Endodermal cell (in vitro differentiated cells): ENCODE measurements around the gene DTX3. TPM values are rescaled to one million over a fixed set of nuclear protein-coding genes. Genes with fewer than 3 reads are reported as not detected.
A peak's percentile ranks its signal among the peaks of the same experiment; 100 is the strongest.

Source experiments
- DNase-seq: peaks from one replicate; pipeline ENCODE4 v3.0.0-alpha.2; 2017
- H3K27ac ChIP-seq: 2 replicates; pipeline ENCODE4 v1.5.1; 2013; ENCODE audit warnings: mild to moderate bottlenecking, low read depth, low read length, moderate library complexity
- H3K27me3 ChIP-seq: 2 replicates; pipeline ENCODE4 v1.6.1; 2013; ENCODE audit warnings: mild to moderate bottlenecking, low read length, moderate library complexity; ENCODE audit not compliant: insufficient read depth, control insufficient read depth, poor library complexity, severe bottlenecking
- H3K36me3 ChIP-seq: 2 replicates; pipeline ENCODE4 v1.7.0; 2013; ENCODE audit warnings: mild to moderate bottlenecking, low read length, moderate library complexity; ENCODE audit not compliant: control insufficient read depth, insufficient read depth
- H3K4me1 ChIP-seq: one replicate; pipeline ENCODE4 v1.7.0; 2013; ENCODE audit warnings: low read length; ENCODE audit not compliant: control insufficient read depth, insufficient read depth
- H3K4me3 ChIP-seq: 2 replicates; pipeline ENCODE4 v1.5.1; 2013; ENCODE audit warnings: mild to moderate bottlenecking, low read length, moderate library complexity
- H3K9ac ChIP-seq: 2 replicates; pipeline ENCODE4 v1.6.1; 2013; ENCODE audit warnings: mild to moderate bottlenecking, low read length, moderate library complexity; ENCODE audit not compliant: poor library complexity, severe bottlenecking; ENCODE audit errors: extremely low read depth
- H3K9me3 ChIP-seq: 2 replicates; pipeline ENCODE4 v1.6.1; 2013; ENCODE audit warnings: mild to moderate bottlenecking, low read length, moderate library complexity; ENCODE audit not compliant: control insufficient read depth
- H3K27ac Mint-ChIP-seq: 2 replicates; pipeline ENCODE4 v1.8.0; 2020; ENCODE audit warnings: mixed read lengths
- H3K27me3 Mint-ChIP-seq: 2 replicates; pipeline ENCODE4 v1.8.0; 2021; ENCODE audit warnings: mild to moderate bottlenecking, mixed read lengths; ENCODE audit not compliant: insufficient read depth
- H3K36me3 Mint-ChIP-seq: 2 replicates; pipeline ENCODE4 v1.8.0; 2020; ENCODE audit warnings: low read depth, mixed read lengths
- H3K4me1 Mint-ChIP-seq: 2 replicates; pipeline ENCODE4 v1.8.0; 2020; ENCODE audit warnings: mixed read lengths
- H3K4me3 Mint-ChIP-seq: 2 replicates; pipeline ENCODE4 v1.8.0; 2020; ENCODE audit warnings: mild to moderate bottlenecking, moderate library complexity, mixed read lengths
- H3K9me3 Mint-ChIP-seq: 2 replicates; pipeline ENCODE4 v1.8.0; 2020; ENCODE audit warnings: mild to moderate bottlenecking, mixed read lengths
- WGBS, 2 experiments: methylation state at CpG; one replicate each; pipeline versions ENCODE4 v1.1.5 to v1.1.7; 2013; ENCODE audit warnings: missing lambda C conversion rate in 2 of 2, mixed read lengths in 1 of 2; ENCODE audit not compliant: insufficient coverage in 1 of 2, insufficient read length in 1 of 2; 5-methylcytosine and 5-hydroxymethylcytosine counted together
- total RNA-seq, 2 donors: library from RNA; stranded (reverse); fragmentation: NEBNext Ultra II Directional in 1 of 2; extraction: Animal tissue kit (Norgen Biotek cat#: 25700) in 1 of 2; gene quantifications; 2 replicates in 1 of 2; 3 replicates in 1 of 2; pipeline ENCODE4 v1.2.1, GENCODE V29; 2021
- TF ChIP-seq, protein P1 (sequence below): fragments of 200-600 bp; sonication (generic); conservative IDR thresholded peaks from 2 replicates; pipeline ENCODE4 v1.5.0; 2021; ENCODE audit warnings: antibody characterized with exemption, mild to moderate bottlenecking

The DTX3 gene
- total RNA-seq, 2 donors from 2014 or later = 59.6 to 62.6 TPM

GRCh38 chr12:57626111-57626920 is 21.7 kb downstream of the DTX3 start:
- peaks cover 99% of the 10 kb centered on the region for H3K27me3 ChIP-seq
- Mint-ChIP-seq H3K27ac (no peak overlapping the region), H3K4me3 (no peak overlapping the region), H3K27me3 (peaks cover 100% of the 10 kb centered on the region), H3K36me3 (no peaks in the 10 kb centered on the region), H3K4me1 (peaks cover 10% of the 10 kb centered on the region), H3K9me3 (no peaks in the 10 kb centered on the region)
- WGBS, 2 experiments = 86 to 100% methylated on average over 4 to 13 of the region's 13 CpGs
- no peaks in the 10 kb centered on the region for H3K9me3 ChIP-seq
- no peak overlapping the region for H3K4me3 ChIP-seq
- peak; percentile 46 for DNase-seq
- no peak overlapping the region for H3K9ac ChIP-seq
- TF ChIP-seq, protein P1, sequence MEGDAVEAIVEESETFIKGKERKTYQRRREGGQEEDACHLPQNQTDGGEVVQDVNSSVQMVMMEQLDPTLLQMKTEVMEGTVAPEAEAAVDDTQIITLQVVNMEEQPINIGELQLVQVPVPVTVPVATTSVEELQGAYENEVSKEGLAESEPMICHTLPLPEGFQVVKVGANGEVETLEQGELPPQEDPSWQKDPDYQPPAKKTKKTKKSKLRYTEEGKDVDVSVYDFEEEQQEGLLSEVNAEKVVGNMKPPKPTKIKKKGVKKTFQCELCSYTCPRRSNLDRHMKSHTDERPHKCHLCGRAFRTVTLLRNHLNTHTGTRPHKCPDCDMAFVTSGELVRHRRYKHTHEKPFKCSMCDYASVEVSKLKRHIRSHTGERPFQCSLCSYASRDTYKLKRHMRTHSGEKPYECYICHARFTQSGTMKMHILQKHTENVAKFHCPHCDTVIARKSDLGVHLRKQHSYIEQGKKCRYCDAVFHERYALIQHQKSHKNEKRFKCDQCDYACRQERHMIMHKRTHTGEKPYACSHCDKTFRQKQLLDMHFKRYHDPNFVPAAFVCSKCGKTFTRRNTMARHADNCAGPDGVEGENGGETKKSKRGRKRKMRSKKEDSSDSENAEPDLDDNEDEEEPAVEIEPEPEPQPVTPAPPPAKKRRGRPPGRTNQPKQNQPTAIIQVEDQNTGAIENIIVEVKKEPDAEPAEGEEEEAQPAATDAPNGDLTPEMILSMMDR = no peak
- no peaks in the 10 kb centered on the region for H3K36me3 ChIP-seq
- no peaks in the 10 kb centered on the region for H3K4me1 ChIP-seq
- no peak overlapping the region for H3K27ac ChIP-seq

- peaks cover 99% of the 10 kb centered on the region for H3K27me3 ChIP-seq
- H3K4me3 Mint-ChIP-seq = no peak overlapping the region
- DNase-seq = no peak
- H3K4me1 ChIP-seq = no peaks in the 10 kb centered on the region
- no peak overlapping the region for H3K27ac Mint-ChIP-seq
- TF ChIP-seq, protein P1 = no peak
- H3K4me1 Mint-ChIP-seq = peaks cover 5% of the 10 kb centered on the region
- no peak overlapping the region for H3K4me3 ChIP-seq
- H3K27ac ChIP-seq = no peak overlapping the region
- no peaks in the 10 kb centered on the region for H3K36me3 ChIP-seq
- H3K9ac ChIP-seq = no peak overlapping the region
- H3K9me3 ChIP-seq = no peaks in the 10 kb centered on the region
- H3K36me3 Mint-ChIP-seq = no peaks in the 10 kb centered on the region
- H3K27me3 Mint-ChIP-seq = peaks cover 100% of the 10 kb centered on the region
- 85% methylated on average over 7 of the region's 9 CpGs; no CpG with 5 or more reads in 1 of the 2 experiments for WGBS, 2 experiments
- H3K9me3 Mint-ChIP-seq = no peaks in the 10 kb centered on the region
These were observed 22.4 kb downstream of the DTX3 start for GRCh38 chr12:57626921-57627445.

DNA sequence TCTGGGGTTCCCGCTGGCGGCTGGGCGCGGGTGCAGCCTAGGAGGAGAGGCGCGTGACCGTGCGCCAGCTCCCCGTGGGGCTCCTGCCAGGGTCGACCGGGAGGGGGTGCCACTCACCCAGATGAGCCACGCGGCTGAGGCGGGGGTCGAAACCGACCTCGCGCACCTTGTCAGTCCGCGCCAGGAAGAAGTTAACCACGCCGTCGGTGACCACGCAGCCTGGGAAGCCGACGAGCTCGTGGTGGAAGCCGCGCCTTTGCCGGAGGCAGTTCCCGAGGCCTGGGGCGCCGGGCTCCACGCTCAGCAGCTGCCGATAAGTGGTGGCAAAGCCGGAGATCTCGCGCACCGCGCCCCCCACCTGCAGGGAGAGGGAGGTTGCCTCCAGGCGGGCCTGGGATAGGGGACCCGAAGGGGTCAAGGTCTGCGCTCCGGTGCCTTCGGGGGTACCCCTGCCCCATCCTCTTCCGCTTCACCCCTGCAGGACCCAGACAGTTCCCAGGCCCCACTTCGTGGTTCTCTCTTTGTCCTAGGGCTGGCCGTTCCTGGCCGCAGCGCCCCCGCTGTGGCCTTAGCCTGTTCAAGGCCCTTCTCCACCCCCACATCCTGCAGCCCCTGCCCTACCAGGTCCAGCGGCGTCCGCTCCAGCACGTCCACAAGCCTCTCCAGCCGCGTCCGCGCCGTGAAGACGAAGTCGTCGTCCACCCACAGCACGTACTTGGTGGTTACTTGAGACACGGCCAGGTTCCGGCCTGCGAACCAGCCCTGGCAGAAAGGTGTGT is 23.1 kb downstream of the DTX3 start:
- H3K27ac Mint-ChIP-seq = no peak overlapping the region
- Histone ChIP-seq H3K4me1 (no peaks in the 10 kb centered on the region), H3K36me3 (no peaks in the 10 kb centered on the region), H3K9me3 (no peaks in the 10 kb centered on the region), H3K27me3 (peaks cover 99% of the 10 kb centered on the region), H3K27ac (no peak overlapping the region), H3K4me3 (no peak overlapping the region), H3K9ac (no peak overlapping the region)
- peaks cover 2% of the 10 kb centered on the region for H3K4me1 Mint-ChIP-seq
- no peaks in the 10 kb centered on the region for H3K36me3 Mint-ChIP-seq
- DNase-seq = peak; percentile 81
- TF ChIP-seq, protein P1 = peak; percentile 51
- 60 to 68% methylated on average over 23 to 67 of the region's 67 CpGs for WGBS, 2 experiments
- no peaks in the 10 kb centered on the region for H3K9me3 Mint-ChIP-seq
- peak overlapping the region; percentile 22 for H3K4me3 Mint-ChIP-seq
- H3K27me3 Mint-ChIP-seq = peaks cover 99% of the 10 kb centered on the region
